HG02642 (cell line): ENCODE data around the gene AUTS2.
"Not testable (repeated sequence)": the region's sequence is repeated elsewhere in the genome, so short reads cannot be mapped to it uniquely, and the experiment has no call there.

Experiments
- ATAC-seq: cut with Tn5 transposase; IDR thresholded peaks from one replicate; pipeline ENCODE4 v1.9.1; 2021; ENCODE audit warnings: mild to moderate bottlenecking; ENCODE audit not compliant: unreplicated experiment, poor library complexity

The AUTS2 gene

DNA sequence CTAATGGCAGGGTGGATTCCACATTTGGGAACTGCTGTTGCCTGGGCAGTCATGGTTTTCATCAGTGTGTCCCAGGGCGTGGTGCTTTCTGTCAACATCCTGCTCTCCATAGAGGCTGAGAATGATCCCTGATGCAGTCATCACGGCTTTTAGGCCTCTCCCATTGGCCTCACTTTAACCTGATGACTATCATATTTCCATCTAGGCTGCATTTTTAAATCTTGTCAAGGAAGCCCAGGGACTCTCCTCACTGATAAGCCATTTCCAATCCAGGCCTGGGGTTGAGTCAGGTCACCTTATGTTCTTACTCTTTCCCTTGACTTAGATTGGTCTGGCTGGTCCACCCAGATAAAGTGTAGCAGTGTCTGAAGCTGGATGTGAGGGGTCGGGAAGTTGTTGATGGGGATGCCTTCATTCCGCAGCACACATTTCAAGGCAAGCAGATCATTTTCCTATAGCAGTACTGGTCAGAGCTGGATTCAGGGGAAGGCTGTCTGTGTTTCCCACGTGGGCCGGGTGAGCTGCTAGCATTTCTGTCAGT is 177.0 kb downstream of the AUTS2 start:
- no peak for ATAC-seq

DNA sequence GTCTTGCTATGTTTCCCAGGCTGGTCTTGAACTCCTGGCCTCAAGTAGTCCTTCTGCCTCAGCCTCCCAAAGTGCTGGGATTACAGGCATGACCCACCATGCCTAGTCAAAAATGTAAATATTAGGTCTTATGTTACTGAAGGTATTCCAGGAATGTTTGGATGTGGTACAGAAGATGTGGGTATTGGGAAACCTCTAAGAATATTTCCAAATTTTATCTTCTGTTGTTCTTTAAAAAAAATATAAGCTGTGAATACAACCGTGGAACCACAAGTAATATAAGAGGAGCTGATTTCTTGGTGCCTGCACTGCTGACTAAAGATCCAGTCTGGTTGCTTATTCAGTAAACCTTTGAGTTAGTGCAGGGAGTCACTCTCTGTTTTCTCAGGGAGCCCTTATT is 178.3 kb downstream of the AUTS2 start:
- ATAC-seq: no peak

DNA sequence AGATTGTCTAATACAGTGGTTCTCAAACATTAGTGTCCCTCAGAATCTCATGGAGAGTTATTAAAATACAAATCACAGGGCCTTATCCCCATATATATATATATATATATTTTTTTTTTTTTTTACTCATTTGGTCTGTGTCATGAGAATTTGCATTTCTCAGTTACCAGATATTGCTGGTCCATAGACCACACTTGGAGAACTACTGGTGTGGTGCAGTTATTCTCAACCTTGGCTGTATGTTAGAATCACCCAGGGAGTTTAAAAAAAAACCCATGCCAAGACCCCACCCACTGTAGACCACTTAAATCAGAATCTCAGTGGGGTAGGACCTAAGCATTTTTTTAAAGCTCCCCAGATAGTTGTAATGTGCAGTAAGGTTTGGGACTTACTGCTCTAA is 179.9 kb downstream of the AUTS2 start:
- ATAC-seq: no peak

DNA sequence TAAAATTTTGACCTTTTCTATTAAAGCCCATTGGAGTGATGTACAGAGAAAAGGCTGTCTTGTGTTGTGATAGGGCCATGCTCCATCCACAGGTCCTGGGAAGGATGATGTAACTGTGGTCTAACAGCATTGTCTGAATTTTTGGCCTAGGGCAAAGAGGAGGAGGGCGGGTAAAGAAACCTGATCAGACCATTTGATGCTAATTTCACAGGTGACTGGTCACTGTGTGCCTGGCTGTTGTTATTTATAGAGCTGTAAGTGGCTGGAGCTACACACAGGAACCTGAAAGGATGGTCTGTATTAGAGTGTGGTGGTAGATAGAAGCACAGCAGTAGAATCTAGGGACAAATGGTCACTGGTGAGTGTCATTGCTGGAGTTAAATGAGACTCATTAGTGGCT is 182.1 kb downstream of the AUTS2 start:
- ATAC-seq: no peak

DNA sequence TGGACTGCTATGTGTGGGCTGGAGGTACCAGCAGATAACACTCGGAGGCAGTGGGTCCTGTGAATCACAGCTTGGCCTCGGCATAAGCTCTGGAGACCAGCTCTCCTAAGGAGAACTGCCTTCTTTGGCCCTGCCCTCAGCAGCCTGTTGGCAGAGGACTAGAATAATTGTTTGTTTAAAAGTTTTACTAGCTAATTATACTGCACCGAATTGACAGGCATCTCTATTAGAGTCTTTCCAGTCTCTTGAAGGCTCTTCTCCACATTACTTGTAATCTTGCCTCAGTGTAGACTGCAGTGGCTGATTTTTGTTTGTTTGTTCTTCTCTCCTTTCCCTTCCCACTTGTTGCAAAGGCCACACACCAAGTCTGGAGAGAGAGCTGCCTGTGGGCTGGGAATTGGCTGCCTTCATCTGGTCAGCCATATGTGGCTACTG is 183.2 kb downstream of the AUTS2 start:
- ATAC-seq: no peak

DNA sequence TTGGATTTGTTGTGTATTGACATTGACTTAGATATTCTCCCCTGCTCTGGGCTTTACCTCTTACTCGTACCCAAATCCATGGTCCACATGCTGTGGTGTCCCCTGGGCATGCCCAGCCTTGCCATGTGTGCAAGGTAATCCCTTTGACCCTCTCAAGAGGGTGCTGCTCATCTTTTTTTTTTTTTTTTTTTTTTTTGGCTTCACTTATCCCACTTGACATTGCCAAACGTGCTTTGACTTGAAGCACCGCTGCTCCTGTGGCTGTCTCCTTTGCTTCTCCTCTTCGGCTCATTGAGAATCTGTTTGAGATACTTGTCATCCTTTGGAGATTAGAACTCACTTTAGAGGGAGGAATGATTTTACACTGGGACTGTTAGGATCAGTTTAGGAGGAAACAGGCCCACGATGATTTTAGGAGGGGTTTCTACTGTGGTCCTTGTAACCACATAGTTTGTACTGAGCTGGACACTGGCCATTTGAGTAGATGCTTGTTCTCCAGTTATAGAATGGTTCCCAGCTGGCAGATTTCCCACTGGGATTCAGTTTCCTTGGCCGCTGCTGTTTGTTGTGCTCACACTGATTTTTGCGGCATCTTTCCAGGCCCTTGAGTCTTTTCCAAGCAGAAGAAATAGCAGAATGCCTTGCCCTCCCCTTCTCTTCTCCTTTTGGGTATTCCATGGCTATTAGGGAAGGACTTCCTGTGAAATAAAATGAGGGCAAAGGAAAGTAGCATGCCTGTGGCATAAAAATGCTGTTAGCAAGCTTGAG is 184.8 kb downstream of the AUTS2 start:
- ATAC-seq: no peak

DNA sequence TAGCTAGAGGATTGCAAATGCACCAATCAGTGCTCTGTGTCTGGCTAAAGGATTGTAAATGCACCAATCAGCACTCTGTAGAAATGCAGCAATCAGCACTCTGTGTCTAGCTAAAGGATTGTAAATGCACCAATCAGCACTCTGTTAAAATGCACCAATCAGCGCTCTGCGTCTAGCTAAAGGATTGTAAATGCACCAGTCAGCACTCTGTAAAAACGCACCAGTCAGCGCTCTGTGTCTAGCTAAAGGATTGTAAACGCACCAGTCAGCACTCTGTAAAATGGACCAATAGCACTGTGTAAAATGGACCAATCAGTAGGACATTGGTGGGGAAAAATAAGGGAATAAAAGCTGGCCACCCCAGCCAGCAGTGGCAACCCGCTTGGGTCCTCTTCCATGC is 187.9 kb downstream of the AUTS2 start:
- not testable (repeated sequence) for ATAC-seq

DNA sequence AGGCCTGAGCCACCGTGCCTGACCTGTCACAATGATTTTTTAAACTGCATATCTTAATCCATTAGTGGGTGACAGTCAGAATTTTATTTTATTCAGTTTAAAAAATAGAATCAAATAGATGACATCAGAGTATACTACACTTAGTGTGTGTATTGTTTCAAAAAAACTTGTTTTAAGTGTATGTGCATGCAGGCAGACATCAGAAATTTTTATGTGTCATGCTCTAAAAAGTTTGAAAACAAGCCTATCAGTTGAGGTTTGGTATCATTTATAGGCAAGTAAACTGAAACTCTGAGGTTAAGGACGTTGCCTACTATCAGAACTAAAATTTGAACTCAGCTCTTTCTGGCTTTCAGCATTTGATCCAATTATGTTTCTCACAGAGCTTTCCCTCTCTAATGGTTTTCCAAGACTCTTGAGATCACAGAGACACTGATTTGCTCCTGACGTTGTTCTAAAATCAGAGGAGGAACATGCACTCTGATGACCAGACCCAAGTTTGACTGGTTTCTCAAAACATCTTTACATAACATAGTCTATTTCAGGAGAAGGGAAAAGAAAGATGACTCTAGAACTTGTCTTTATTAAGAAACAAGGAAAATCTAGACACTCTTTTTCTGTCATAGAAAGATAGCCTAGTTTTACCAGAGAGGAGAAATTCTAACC is 188.6 kb downstream of the AUTS2 start:
- ATAC-seq: no peak

DNA sequence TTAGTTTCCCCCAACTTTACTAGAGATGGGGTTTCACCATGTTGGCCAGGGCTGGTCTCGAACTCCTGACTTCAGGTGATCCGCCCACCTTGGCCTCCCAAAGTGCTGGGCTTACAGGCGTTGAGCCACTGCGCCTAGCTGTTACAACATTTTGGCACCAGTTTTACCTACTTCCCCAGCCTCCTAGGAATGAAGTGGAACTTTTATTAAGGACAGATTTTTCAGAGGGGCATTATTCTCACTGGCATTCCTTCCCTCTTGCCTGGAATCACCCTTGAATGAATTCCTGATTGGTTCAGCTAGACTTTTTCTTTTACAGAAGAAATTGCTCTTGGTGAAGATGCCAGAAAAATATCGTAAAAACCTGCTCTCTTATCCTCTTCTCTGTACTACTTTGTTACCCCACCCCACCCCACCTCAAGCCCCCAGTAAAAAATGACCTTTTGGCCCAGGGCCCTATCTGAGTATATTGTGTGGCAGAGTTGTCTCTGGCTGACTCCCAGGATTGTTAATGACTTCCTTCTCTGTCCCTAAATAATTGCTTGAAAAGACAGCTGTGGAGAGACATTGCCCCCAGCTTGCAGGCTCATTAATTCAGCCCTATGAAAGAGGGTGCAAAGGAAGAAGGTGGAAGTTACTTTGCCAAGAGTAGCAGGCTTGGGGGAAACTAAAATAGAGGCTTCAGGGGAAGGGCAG is 189.6 kb downstream of the AUTS2 start:
- ATAC-seq: no peak

DNA sequence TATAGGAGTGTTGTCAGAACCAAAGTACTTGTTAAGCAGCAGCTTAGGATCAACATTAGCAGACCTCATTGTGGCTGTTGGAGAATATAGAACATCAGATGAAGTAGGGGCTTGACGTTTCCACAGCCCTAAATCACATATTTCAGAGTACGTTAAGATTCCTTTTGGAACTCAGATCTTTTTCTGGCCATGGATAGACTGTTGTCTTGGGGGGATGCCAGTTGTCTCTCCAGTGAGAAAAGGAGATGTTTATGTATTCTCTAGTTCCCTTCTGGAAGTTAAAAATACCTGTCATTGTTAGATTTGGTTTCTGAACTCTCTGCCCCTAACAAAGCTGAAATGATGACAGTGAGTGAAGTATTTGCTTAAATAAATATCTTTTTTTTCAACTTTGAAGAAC is 191.3 kb downstream of the AUTS2 start:
- no peak for ATAC-seq

DNA sequence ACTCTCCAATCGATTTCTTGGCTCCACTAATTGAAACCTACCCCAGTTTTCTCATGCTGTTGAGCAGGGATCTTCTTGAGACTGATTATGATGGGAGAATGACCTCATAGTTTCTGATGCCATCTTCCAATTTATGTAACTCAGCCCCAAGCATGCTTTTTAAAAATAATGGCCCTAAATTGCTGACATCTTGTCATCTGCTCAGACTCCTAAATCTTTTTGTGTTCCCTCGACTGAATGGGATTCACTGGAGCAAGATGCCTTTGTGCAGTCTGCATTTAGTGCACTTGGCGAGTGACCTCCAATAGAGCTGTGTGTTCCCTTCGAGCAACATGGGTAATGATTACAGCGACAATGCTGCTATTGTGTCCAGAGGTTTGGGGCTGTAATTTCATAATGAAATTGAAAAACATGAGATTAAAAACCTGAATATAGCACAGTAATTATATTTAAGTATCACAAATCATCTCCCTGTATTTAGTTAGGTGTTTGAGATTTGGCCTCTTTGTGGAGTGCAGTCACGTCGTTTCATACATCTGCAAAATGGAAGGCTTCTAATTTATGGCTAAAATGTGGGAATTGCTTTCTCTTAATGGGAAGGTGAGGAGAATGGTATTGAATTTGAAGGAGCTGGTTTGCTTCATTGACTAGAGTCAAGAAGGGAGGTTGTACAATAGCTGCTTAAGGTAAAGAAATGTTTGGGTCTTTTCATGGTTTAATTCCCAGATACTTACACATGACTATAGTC is 192.9 kb downstream of the AUTS2 start:
- no peak for ATAC-seq

DNA sequence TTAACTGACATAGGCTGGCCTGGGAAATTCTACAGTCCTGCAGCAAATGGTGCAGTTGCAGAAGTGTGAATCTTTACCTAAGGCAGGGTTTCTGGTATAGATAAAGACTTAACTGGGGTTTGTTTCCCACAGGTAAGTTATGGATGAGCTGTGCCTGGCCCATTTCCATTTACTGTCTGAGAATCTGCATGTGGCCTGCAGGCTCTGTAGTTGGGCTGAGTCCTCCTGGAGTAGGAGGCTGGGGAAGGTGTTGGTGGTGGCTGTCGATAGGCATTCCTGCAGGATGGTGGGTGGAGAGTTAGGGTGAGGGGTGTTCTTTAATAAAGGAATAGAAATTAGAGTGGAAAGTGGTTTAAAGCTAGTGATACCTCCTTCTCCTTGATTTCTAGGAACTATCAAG is 193.5 kb downstream of the AUTS2 start:
- ATAC-seq: no peak

DNA sequence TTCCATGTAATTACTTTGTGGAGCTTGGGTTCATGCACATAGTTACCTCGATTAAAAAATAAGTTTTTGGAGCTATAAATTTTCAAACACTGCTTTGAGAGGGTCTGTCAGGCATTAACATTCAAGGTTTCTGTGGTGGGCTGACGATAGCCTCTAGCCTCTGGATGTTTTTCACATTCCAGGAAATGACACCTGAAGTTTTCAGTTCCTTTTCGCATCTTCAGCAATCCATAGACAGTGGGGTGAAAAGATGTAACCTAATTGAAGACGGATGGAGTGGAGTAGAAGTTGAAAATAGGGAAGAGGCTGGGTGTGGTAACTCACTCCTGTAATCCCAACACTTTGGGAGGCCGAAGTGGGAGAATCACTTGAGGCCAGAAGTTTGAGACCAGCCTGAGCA is 197.7 kb downstream of the AUTS2 start:
- no peak for ATAC-seq

DNA sequence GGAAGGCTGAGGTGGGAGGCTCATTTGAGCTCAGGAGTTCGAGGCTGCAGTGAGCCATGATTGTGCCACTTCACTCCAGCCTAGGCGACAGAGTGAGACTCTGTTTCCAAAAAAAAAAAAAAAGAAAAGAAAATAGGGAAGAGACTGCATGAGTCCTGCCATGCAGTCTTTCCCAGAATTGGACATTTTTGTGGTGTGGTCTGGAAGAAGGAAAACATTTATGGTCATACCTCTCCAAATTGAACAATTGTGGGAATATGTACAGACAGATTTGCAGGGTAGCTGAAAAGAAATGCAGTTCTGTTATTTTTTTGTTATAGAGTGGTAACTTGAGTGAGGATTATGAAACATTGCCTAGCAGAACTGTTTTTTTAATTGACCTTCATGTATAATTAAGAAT is 198.1 kb downstream of the AUTS2 start:
- no peak for ATAC-seq

DNA sequence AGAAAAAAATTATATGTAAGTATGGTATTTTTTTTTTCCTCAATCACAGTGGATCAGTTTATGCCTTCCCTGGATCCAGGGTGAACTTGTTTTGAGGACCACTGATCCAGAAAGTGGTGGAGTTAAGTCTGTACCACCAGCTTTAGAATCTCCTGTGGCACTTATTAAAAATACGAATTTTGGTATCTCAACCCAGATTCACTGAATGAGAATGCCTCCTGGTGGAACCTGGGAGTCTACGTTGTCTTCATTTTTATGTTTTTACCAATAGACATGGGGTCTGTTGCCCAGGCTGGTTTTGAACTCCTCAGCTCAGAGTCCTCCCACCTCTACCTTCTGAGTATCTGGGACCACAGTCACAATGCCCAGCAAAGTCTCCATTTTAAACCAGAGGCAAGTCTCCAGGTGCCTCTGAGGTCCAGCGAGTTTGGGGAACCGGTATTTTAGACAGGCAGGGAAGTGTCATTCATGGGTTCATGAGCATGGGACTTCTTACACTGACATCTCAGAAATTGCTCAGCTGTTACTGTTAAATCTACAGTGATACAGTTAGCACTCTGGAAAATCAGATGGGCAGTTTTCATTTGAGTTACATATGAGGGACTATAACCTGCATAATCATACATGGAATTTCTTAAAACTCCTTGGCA is 200.9 kb downstream of the AUTS2 start:
- no peak for ATAC-seq

DNA sequence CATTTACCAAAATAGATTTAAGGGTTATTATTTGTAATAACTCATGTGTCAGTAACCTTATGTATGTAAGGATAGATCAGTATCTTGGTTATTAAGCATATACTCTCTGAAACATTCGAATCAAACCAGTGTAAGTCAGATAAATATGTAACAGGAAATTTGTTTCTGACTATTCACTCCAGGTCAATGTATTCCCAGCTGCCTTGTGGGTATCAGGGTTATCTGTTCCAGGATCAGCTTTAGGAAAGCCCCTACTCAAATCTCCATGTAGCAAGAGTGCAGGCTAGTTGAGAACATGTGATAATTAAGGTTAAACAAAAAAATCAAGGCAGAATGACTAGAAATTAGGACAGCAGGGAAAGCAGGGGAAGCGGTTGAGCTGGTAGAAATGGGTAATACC is 201.7 kb downstream of the AUTS2 start:
- no peak for ATAC-seq

DNA sequence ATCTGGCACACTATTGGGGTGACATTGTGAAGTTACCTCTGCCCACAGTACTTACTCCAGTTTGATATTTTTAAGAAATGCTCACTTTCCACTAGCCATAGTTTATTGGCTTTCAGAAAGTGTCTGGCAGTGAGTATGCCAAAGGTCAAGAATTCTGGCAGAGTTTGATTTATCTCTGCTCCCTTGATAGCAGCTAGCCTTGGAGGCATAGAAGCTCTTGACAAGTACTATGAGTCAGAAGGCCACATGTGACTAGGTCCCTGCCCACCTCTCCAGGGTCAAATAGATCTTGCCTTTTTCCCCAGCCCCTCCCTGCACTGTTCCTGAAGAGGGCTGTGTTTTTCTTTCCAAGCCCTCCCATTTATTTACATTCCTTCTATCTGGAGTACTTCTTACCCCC is 202.2 kb downstream of the AUTS2 start:
- ATAC-seq: no peak

DNA sequence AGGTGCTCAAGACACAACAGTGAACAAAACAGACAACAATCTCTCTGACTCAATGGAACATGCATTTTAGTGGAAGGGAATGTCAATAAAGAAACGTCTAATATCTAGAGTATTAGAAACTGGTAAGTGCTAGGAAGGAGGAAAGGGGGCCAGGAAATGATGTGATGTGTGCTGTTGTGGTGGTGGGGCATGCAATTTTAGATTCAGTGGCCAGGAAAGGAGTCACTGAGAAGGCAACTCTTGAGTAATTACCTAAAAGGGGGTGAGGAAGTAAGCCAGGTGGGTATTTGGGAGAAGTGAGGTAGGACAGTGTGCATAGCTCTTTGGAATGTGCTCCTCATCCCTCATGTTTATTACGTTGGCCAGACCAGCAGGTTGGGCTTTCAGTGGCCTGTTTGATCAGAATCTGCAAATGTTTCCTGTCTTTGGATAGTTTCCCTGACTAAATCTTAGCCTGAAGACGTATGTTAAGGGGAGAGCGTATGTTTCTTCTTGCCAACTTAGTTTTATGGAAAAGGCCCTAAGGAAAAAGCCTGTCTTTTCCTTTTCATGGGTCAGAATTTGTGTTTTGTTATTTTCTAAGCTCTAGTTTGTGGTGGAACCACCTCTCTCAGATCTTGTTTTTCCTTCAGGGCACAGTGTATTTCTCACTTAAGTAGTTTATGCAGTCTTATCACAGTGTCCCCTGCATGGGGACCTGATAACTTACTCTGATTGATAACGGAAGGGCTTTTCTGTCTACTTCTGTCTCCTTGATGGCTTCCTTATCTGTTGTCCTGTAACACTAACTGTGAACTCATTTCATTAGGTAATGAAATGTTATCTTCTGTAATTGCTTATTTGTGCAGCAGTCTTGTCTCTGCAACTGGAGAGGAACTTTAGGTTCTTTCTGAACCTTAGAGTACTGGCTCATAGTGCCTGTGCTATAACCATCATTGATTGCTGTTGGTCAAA is 203.7 kb downstream of the AUTS2 start:
- ATAC-seq: no peak
